D721Med (cell line): ENCODE results near the gene WRNIP1.

Source experiments
- DNase-seq: peaks from one replicate; pipeline ENCODE4 v3.0.0; 2011; ENCODE audit warnings: low spot score; ENCODE audit not compliant: insufficient read length
- FAIRE-seq: peaks from 2 replicates; lab custom pipeline; 2011; peaks lifted over from hg19 to GRCh38; lab: Jason Lieb, UNC
- CTCF ChIP-seq: IDR thresholded peaks from 2 replicates; pipeline ENCODE4 v1.5.1; 2012; ENCODE audit warnings: mild to moderate bottlenecking, control low read depth; ENCODE audit not compliant: insufficient read depth; ENCODE audit errors: missing control alignments

WRNIP1 gene

GRCh38 chr6:2725364-2725988, 39.7 kb upstream of the WRNIP1 start:
- no peak for TF ChIP-seq CTCF
- no peak for FAIRE-seq
- DNase-seq = no peak

- no peak for FAIRE-seq
- DNase-seq = no peak
- TF ChIP-seq CTCF = no peak
Measured at GRCh38 chr6:2725999-2726567, 39.1 kb upstream of the WRNIP1 start.

GRCh38 chr6:2729921-2730320, 35.3 kb upstream of the WRNIP1 start:
- FAIRE-seq = no peak
- TF ChIP-seq CTCF = no peak
- DNase-seq = no peak

GRCh38 chr6:2730353-2731107, 34.7 kb upstream of the WRNIP1 start:
- DNase-seq (no peak), FAIRE-seq (no peak)
- TF ChIP-seq CTCF = no peak

GRCh38 chr6:2731281-2731909, 33.8 kb upstream of the WRNIP1 start:
- TF ChIP-seq CTCF = no peak
- DNase-seq (no peak), FAIRE-seq (no peak)

- TF ChIP-seq CTCF = no peak
- FAIRE-seq = no peak
- no peak for DNase-seq
Measured at GRCh38 chr6:2732503-2733089, 32.6 kb upstream of the WRNIP1 start.
